Muscle of leg (tissue), 11 donors: ENCODE data around the gene GRID1. TPM values are rescaled to one million over a fixed set of nuclear protein-coding genes. Genes with fewer than 3 reads are reported as not detected.

Experiments
- DNase-seq: peaks from one replicate; pipeline ENCODE4 v3.0.0; 2013
- H3K27ac ChIP-seq: one replicate; pipeline ENCODE4 v1.5.1; 2013; ENCODE audit warnings: mild to moderate bottlenecking, low read length, control low read depth
- H3K27me3 ChIP-seq: one replicate; pipeline ENCODE4 v1.6.1; 2013; ENCODE audit warnings: low read length; ENCODE audit not compliant: control insufficient read depth, insufficient read depth
- H3K36me3 ChIP-seq: one replicate; pipeline ENCODE4 v1.6.1; 2013; ENCODE audit warnings: low read length; ENCODE audit not compliant: control insufficient read depth, insufficient read depth
- H3K4me1 ChIP-seq: one replicate; pipeline ENCODE4 v1.6.1; 2013; ENCODE audit warnings: low read length; ENCODE audit not compliant: control insufficient read depth, insufficient read depth
- H3K4me3 ChIP-seq: one replicate; pipeline ENCODE4 v1.5.1; 2013; ENCODE audit warnings: low read length, control low read depth
- H3K9me3 ChIP-seq: replicated peaks from 2 replicates; pipeline ENCODE4 v1.6.1; 2013; ENCODE audit warnings: low read depth, low read length; ENCODE audit not compliant: control insufficient read depth
- WGBS: methylation state at CpG from one replicate; pipeline ENCODE4 v1.1.5; 2013; ENCODE audit warnings: missing lambda C conversion rate; ENCODE audit not compliant: insufficient coverage; 5-methylcytosine and 5-hydroxymethylcytosine counted together
- polyA plus RNA-seq, 8 donors: library from polyadenylated mRNA; unstranded; fragments of 120-200 nt; gene quantifications; one replicate each; pipeline versions ENCODE4 v1.2.1 to v1.2.3, GENCODE V29; 2013; ENCODE audit warnings: inconsistent platforms in 1 of 8, low replicate concordance in 1 of 8; ENCODE audit not compliant: insufficient read length in 8 of 8, insufficient read depth in 1 of 8
- total RNA-seq: library from RNA; stranded (reverse); fragments of 120-200 nt; gene quantifications from one replicate; pipeline ENCODE4 v1.2.4, GENCODE V29; 2013

Gene GRID1
- total and polyA plus RNA-seq, 9 donors: 2.4 to 6.1 (median 3.1) TPM

DNA sequence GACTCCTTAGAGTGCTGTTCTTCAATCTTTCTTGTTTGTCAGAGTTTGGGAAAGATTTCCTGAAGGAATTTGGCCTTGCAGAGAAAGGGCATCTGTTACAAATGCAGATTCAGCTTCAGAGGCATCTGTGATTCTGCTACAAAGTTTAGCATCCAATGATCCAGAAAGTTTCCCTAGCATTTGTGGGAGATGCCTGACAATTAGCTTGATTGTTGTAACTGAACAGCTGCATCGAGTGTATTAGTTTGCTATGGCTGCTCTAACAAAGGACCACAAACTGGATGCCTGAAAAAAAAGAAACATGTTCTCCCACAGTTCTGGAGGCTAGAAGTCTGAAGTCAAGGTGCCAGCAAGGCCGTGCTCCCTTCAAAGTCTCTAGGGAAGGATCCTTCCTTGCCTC lies 365.1 kb downstream of the GRID1 start:
- H3K27ac ChIP-seq: no peak overlapping the region
- 79% methylated on average over 2 of the region's 2 CpGs for WGBS
- H3K36me3 ChIP-seq: no peaks in the 10 kb centered on the region
- H3K9me3 ChIP-seq: no peaks in the 10 kb centered on the region
- H3K4me3 ChIP-seq: no peak overlapping the region
- DNase-seq: no peak
- H3K27me3 ChIP-seq: peaks cover 2% of the 10 kb centered on the region
- H3K4me1 ChIP-seq: no peaks in the 10 kb centered on the region

DNA sequence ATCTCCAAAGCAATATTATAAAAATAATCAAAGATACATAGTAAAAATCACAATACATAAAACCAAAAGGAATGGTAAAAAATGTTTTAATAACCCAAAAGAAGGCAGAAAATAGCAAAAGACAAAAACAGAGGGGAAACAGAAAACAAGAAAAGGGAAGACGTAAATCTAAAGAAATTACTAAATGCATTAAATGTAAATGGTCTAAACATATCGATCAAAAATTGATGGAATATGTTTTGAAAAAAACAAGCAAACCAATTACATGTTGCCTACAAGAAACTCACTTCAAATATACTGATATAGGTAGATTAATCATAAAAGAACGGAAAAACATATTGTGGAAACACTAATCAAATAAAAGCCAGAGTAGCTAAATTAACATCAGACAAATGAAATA lies 369.1 kb downstream of the GRID1 start:
- no CpG with 5 or more reads among the region's 3 CpGs for WGBS
- Histone ChIP-seq H3K27ac (no peak overlapping the region), H3K9me3 (no peaks in the 10 kb centered on the region), H3K4me1 (no peaks in the 10 kb centered on the region), H3K36me3 (no peaks in the 10 kb centered on the region), H3K27me3 (peaks cover 2% of the 10 kb centered on the region), H3K4me3 (no peak overlapping the region)
- no peak for DNase-seq

DNA sequence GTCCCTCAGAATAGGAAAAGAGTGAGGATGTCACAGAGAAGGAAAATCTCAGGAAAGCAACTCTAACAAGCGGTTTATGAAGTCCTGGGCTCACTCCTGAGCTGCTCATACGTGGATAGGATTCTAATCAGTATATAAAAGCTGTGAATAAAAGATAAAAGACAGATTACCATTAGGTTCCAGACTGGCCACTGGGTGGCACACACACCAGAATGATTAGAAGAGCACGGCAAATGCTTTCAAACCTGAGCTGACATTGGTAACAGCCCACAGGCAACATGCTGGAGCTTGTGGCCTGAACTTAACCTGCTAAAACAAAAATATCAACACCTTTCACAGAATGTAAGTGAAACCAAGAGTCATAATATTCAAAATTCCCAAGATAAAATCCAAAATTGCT lies 370.8 kb downstream of the GRID1 start:
- WGBS: 45% methylated on average over 3 of the region's 3 CpGs
- H3K27ac ChIP-seq: no peak overlapping the region
- no peaks in the 10 kb centered on the region for H3K4me1 ChIP-seq
- no peak for DNase-seq
- H3K27me3 ChIP-seq: no peaks in the 10 kb centered on the region
- no peaks in the 10 kb centered on the region for H3K36me3 ChIP-seq
- no peak overlapping the region for H3K4me3 ChIP-seq
- no peaks in the 10 kb centered on the region for H3K9me3 ChIP-seq

DNA sequence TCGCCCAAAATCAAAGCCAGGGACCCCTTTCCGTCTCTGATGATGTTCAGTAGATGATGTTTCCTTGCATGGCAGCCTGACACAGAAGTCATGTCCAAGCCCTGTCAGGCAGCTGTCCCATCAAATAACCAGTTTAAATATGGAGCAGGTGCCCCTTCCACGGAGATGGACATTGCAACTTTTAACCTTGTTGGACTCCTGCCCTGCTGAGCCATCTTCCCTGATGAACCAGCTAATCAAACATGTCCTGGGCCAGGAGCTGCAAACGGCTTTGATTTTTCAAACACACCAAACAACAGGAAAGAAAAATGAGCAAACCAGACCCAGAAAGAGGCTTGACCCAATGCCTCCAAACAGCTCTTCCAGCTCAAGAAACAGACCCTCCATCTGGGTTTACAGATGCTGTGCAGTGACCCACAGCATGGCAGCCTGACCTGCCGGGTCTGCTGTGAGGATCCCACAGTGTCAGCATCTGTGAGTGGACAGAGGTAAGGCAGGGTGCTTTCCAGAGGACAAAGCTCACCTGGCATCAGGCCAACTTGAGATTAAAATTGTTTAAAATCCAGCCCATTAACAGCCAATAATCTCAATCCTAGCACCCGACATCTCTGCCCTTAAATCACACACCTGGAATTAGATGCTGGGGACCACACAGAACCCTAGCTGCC lies 372.6 kb downstream of the GRID1 start:
- H3K4me1 ChIP-seq: no peaks in the 10 kb centered on the region
- peaks cover under 1% of the 10 kb centered on the region for H3K27me3 ChIP-seq
- H3K27ac ChIP-seq: no peak overlapping the region
- H3K9me3 ChIP-seq: no peaks in the 10 kb centered on the region
- DNase-seq: no peak
- WGBS: 36% methylated on average over 5 of the region's 6 CpGs
- no peaks in the 10 kb centered on the region for H3K36me3 ChIP-seq
- H3K4me3 ChIP-seq: no peak overlapping the region

DNA sequence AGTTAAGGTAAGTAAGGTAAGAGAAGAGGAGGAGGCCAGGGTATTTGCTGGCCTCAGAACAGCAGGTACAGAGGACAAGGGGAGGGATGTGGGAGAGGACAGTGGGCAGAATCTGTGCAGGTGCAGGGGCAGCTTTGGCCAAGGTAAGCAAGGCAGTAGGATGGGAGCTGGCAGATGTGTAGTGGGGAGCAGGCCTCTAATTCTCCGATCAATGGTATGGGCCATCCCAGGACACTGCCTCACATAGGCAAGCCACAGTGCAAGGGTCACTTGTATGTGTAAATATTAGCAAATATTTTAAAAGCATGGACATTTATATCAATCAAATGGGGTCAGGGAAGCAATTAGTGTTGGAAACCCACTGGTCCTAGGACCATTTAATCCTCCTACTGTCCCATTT lies 373.5 kb downstream of the GRID1 start:
- DNase-seq: no peak
- peaks cover 3% of the 10 kb centered on the region for H3K27me3 ChIP-seq

DNA sequence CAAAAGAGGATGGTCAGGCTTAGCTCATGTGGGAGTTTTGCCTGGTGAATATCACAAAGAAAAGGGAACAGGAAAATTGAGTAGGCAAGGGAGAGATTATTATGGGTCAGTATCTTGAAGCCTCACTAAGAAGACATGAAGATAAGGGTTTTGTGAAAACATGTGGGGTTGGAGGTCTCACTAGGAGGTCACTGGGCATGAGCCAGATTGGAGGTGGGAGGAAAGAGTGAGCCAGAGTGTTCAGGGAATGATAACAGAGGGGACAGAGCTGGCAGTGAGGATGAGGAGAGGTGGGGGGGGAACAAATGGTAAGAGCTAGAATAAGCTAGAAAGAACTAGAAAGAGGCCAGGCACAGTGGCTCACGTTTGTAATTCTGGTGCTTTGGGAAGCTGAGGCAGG lies 374.3 kb downstream of the GRID1 start:
- H3K27me3 ChIP-seq: peaks cover 3% of the 10 kb centered on the region
- no peaks in the 10 kb centered on the region for H3K4me1 ChIP-seq
- 63% methylated on average over 1 of the region's 1 CpG for WGBS
- no peak overlapping the region for H3K27ac ChIP-seq
- DNase-seq: no peak
- no peak overlapping the region for H3K4me3 ChIP-seq
- no peaks in the 10 kb centered on the region for H3K9me3 ChIP-seq
- no peaks in the 10 kb centered on the region for H3K36me3 ChIP-seq

More for the DNA sequence above, 373.5 kb downstream of the GRID1 start:
- H3K4me1 ChIP-seq: no peaks in the 10 kb centered on the region
- H3K4me3 ChIP-seq: no peak overlapping the region
- H3K27ac ChIP-seq: no peak overlapping the region
- WGBS: no CpG with 5 or more reads among the region's 1 CpG
- no peaks in the 10 kb centered on the region for H3K9me3 ChIP-seq
- H3K36me3 ChIP-seq: no peaks in the 10 kb centered on the region

DNA sequence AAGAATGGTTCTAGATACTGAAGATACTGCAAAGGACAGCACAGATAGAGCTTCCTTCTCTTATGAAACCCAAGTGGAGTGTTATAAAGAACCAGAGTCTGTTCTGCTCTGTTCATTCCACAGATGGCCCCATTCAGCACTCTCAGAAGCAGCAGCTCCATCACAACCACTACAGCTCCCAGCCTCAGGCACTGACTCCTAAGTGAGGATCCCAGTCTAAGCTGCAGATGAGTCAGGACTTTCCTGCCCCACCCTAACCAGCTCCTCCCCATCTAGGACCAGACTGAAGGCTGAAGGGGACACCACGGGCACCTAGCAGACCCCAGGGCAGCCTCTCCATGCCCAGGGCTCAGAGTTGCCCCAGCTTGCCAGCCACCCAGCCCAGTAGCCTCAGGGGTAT lies 379.8 kb downstream of the GRID1 start:
- DNase-seq: no peak
- no peak overlapping the region for H3K27ac ChIP-seq

DNA sequence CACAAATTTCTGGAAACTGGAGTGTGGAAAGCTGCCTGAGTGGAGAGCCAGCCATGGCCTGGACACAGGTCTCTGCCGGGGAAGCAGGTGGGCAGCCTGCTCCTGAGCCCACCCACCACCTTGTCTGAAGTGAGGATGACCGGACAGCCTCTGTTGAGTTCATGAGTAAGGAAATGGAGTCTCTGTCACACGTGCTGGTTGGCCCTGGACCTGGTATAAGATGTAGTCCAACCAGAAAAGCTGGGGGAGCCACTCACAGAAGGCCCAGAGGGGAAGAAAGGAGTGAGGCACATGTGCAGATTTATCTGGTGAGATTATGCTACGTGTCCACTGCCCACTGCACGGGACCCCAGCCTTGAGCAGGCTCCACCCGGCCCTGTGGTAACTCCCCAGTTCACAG lies 383.5 kb downstream of the GRID1 start:
- Histone ChIP-seq H3K9me3 (no peaks in the 10 kb centered on the region), H3K27me3 (peaks cover 2% of the 10 kb centered on the region), H3K27ac (no peak overlapping the region), H3K36me3 (no peaks in the 10 kb centered on the region), H3K4me1 (peaks cover 3% of the 10 kb centered on the region), H3K4me3 (no peak overlapping the region)
- 76% methylated on average over 3 of the region's 6 CpGs for WGBS
- no peak for DNase-seq

More for the DNA sequence above, 379.8 kb downstream of the GRID1 start:
- Histone ChIP-seq H3K4me1 (no peaks in the 10 kb centered on the region), H3K9me3 (no peaks in the 10 kb centered on the region), H3K4me3 (no peak overlapping the region), H3K27me3 (peaks cover 5% of the 10 kb centered on the region), H3K36me3 (no peaks in the 10 kb centered on the region)
- WGBS: 100% methylated on average over 1 of the region's 1 CpG

DNA sequence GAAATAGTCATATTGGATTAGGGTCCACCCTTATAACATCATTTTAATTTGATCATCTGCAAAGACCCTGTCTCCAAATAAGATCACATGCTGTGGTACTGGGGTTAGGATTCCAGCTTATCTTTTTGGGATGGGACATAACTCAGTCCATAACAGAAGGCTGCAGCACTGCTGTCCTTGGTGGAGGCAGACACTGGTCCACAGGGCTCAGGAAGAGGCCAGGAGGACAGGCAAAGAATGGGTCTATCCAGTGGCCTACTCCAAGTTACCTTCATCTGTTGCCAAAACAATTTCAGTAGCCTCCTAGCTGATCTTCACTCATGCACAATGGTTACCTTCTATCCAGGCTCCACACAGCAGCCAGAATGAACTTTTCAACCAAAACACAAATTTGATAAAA lies 387.0 kb downstream of the GRID1 start:
- Histone ChIP-seq H3K4me1 (peaks cover 3% of the 10 kb centered on the region), H3K27ac (no peak overlapping the region), H3K9me3 (no peaks in the 10 kb centered on the region), H3K4me3 (no peak overlapping the region), H3K27me3 (no peaks in the 10 kb centered on the region), H3K36me3 (no peaks in the 10 kb centered on the region)
- DNase-seq: no peak

DNA sequence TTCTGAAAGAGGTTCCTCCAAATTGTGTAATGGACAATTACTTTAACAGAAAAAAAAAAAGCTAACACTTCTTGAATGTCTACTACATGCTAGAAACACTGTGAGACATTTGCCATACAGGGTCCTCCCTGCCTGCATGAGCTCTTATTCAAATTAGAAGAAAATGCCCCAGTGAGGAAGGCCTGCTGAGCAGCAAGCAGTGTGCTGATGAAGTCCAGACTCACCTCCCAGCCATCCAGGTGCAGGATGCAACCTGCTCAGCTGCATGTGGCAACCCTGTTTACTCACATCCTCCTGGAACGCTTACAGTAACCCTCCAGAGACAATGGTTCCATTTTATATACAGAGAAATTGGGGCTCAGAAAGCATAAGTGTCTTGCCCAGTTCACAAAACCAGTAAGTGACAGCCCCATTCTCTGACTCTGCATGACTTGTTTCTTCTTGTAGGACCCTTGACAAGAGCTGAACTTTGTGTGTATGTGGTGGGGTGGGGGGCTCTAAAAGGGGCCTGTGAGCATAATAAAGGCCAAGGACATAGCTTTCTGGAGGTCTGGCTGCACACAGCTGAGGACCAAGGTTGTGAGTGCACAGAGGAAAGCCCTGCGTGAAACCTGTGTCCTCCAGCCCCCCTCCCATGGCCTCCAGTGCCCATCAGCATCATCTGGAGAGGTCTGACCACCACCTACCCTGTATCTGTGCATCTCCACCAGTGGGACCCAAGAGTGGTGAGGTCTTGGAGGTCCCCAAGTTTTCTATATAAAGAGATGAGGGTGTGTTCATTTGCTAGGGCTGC lies 387.8 kb downstream of the GRID1 start:
- Histone ChIP-seq H3K9me3 (no peaks in the 10 kb centered on the region), H3K4me3 (no peak overlapping the region), H3K36me3 (no peaks in the 10 kb centered on the region), H3K27me3 (no peaks in the 10 kb centered on the region), H3K27ac (no peak overlapping the region), H3K4me1 (peaks cover 3% of the 10 kb centered on the region)
- WGBS: 17% methylated on average over 1 of the region's 2 CpGs
- no peak for DNase-seq
